NCI-H226 (cell line): Measurements from ENCODE around the gene KLHL1.

Experiments
- DNase-seq: peaks from one replicate; pipeline ENCODE4 v3.0.0-alpha.2; 2015

Gene KLHL1

GRCh38 chr13:69999875-70000274, 108.4 kb downstream of the KLHL1 start:
- no peak for DNase-seq

- DNase-seq: no peak
Measured at GRCh38 chr13:69997061-69997460, 111.2 kb downstream of the KLHL1 start.

DNA sequence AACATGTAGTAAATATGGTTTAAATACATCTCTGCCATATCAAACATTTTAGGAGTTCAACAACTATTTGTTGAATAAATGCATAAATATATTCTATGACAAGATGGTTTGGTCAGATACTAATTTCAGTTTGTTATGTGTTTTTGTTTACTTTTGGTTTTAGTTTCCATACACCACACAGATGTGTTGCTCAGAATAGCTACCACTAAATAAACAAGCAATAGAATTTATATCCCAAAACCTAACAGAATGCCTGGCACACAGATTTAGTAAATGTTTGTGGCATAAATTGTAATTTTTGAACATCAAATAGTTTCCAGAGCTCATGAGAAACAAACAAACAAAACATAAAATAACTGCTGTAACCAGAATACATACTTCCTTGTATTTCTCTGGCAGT, 127.5 kb downstream of the KLHL1 start:
- DNase-seq: no peak

DNA sequence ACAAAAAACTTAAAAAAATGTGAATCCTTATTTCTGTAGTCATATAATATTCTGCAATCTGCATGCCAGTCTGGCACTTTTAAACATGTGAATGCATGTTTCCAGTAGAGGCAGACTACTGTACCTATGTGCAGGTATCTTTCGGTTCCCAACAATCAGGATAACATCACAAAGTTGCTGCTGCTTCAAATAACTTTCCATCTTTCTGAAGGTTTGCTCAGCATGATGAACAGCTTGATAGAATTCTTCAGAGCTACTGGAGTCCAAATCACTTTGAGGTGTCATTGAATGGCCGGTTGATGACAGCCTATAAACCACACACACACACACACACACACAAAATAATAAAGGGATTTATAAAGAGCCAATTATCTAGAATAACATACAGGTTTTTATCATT, 132.8 kb downstream of the KLHL1 start:
- DNase-seq: no peak

DNA sequence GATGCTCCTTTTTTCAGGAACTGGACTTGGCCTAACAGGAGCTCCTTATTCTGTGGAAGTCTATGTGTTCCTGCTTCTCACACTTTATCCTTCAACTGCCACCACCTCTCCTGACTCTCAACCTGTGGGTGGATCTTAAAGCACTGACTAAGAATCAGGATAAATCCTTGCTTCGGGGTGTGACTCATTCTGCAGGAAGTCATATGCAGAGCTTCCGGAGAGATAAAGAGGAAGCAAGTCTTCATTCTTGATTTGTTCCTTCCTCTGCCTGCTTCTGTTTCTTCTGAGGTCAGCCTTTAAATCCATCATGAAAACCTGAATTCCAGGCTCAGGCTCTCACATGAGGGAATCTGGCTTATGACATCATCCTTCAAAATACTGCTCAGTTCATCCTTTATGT, 137.7 kb downstream of the KLHL1 start:
- DNase-seq: no peak

- no peak for DNase-seq
Measured at GRCh38 chr13:69959046-69959445, 149.2 kb downstream of the KLHL1 start.

DNA sequence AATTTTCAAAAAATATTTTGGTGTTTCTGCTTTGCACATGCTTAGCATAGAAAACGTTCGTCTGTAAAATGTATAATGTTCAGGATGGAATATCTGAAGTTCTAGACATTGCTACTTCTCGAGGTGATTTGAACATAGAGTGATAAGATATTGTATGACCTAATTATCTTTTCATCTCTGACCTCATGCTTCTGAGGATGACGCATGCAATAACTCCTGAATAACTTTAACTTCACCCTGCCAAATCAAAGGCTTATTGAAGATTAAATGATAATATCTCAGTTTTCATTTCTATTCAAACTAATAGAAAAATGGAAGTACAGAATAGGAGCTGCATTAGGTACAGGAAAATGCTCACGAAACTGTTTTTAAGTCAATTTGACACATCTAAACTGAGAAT, 151.4 kb downstream of the KLHL1 start:
- no peak for DNase-seq

- DNase-seq: no peak
Measured at GRCh38 chr13:69956349-69956748, 151.9 kb downstream of the KLHL1 start.

- DNase-seq: no peak
Measured at GRCh38 chr13:69955271-69955670, 153.0 kb downstream of the KLHL1 start.

- DNase-seq: no peak
Measured at GRCh38 chr13:69951412-69951811, 156.8 kb downstream of the KLHL1 start.

- no peak for DNase-seq
Measured at GRCh38 chr13:69950160-69950559, 158.1 kb downstream of the KLHL1 start.

GRCh38 chr13:69948016-69948415, 160.2 kb downstream of the KLHL1 start:
- DNase-seq: no peak

DNA sequence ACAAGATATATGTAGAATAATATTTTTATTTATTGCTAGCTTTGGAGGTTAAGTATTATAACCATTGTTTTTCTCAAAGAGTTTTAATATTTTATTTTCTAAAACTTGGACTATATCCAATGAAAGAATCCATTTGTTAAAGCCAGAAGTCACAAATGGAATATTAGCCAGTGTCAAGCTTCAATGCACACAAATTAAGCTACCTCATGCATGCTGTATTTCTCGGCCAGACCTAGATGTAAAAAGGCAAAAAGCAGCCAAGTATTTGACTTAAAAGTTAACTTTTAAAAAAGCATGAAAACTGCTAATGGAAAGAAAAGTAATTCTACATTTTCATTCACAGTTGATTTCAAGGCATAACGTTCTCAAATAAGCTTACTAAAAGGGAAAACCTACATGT, 160.7 kb downstream of the KLHL1 start:
- DNase-seq: no peak

- DNase-seq: no peak
Measured at GRCh38 chr13:69946511-69946910, 161.7 kb downstream of the KLHL1 start.

- DNase-seq: no peak
Measured at GRCh38 chr13:69935043-69935442, 173.2 kb downstream of the KLHL1 start.

DNA sequence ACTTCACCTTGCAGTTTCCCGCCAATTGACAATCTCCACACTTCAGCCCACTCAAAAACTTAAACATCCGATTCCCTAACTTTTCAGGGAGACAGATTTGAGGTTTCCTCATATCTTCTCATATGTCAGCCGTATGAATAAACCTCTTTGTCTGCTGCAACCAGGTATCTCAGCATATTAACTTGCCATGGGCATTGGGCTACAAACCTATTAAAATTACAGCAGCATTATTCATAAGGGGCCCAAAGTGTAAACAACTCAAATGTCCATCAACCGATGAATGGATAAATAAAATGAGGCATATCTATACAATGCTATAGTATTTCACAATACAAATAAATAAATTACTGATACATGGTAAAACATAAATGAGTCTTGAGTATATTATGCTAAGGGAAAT, 180.0 kb downstream of the KLHL1 start:
- DNase-seq: no peak

GRCh38 chr13:69921156-69921555, 187.1 kb downstream of the KLHL1 start:
- DNase-seq: no peak

DNA sequence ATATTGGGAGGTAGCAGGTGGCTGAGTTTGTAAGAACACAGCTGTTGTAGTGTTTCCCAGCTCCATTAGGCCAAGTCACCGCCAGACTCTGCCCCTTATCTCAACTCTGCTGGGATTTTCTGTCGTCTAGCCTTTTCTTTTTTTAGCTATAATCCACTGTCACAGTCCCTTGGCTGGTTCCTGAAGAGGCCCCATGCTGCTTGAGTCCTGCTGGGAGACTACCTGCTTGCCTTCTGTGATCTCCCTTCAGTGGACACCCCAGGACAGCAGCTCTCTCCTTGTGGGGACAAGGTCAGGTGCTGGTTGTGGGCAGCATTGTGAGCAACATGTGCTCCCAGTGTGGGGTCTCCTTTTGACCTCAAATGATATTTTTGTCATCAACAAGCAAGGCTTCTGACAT, 195.6 kb downstream of the KLHL1 start:
- no peak for DNase-seq

- DNase-seq: no peak
Measured at GRCh38 chr13:69910800-69911199, 197.5 kb downstream of the KLHL1 start.

DNA sequence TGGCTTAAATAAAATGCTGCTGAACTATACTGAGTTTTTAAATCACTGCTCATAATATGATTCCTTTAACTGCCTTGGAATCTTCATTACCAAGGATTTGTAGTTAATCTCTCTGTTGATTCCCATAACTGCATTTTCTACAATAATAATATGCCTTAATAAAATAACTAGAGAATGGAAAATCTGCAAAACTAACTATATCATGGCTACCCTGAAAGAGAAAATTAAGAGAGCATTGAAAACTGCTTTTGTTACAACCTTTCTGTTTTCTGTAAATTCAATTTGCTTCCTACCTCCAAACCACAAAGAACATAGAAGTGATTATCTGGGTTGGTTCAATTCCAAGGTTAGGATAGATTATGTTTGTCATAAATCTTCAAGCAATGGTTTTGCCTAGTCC, 203.5 kb downstream of the KLHL1 start:
- DNase-seq: no peak

DNA sequence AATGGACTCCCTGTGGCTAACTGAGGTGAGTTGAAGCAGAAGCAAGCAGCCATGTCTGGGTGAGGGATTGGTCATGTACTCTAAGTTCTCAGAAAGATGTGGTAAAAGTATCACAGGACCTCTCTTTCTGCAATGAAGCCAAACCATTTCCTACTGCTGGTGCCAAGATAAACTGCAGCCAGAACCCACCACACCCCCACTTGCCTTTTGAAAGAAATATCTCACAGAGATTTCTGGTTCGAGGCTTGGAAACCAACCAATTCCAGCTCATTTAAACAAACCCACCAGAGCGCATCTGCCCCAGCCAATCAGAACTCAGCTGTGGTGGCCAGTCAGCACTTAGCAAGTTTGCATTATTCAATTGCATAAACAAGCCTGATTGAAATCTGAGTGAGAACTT, 205.2 kb downstream of the KLHL1 start:
- no peak for DNase-seq

DNA sequence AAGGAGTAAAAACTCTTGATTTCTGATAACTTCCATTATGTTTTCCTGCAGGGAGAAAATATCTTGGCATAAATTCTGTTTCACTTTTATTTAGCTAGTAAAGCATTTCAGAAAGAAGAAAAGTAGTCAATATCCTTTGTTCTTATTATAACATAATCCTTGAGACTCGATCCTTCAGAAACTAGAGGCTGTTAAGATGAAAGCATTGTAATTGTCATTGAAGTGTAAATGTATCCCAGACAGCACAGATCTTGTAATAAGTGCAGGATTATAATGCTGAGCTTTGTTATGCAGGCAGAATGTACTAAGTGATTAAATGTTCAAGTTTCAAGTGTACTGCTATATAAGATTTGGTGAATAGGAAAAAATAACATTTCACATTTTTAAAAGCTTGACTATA, 225.8 kb downstream of the KLHL1 start:
- DNase-seq: no peak

- no peak for DNase-seq
Measured at GRCh38 chr13:69879936-69880335, 228.3 kb downstream of the KLHL1 start.

GRCh38 chr13:69872321-69873047, 235.8 kb downstream of the KLHL1 start:
- DNase-seq: no peak

DNA sequence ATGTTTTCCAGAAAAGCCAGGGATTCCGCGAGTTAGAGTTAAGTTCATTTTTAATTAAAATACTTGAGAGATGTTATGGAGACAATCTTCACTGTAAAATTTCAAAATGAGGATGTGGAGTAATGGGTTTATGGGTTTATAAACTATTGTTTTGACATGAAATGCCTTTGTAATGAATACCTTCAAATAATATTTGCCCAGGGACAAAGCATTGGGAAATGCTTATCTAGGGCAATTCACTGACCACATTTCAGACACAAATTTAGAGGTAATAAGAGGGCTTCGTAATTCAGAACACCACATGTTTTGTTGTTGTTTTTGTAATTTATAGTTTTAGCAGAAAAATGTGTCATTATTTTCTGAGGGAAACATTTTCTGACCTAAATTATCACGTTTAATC, 241.7 kb downstream of the KLHL1 start:
- DNase-seq: no peak
